HFFc6 (cell line): ENCODE results near the gene SF3B2. TPM values are rescaled to one million over a fixed set of nuclear protein-coding genes. Genes with fewer than 3 reads are reported as not detected.
A peak's percentile ranks its signal among the peaks of the same experiment; 100 is the strongest.

Experiments used
- DNase-seq: peaks from one replicate; pipeline ENCODE4 v3.0.0-alpha.2; 2018
- H3K27ac Mint-ChIP-seq: 2 replicates; pipeline ENCODE4 v1.8.0; 2020; ENCODE audit warnings: mild to moderate bottlenecking, mixed read lengths
- H3K27me3 Mint-ChIP-seq: 2 replicates; pipeline ENCODE4 v1.8.0; 2021; ENCODE audit warnings: mild to moderate bottlenecking, moderate library complexity, mixed read lengths; ENCODE audit not compliant: insufficient read depth
- H3K36me3 Mint-ChIP-seq: 2 replicates; pipeline ENCODE4 v1.8.0; 2021; ENCODE audit warnings: low read depth, mixed read lengths
- H3K4me1 Mint-ChIP-seq: 2 replicates; pipeline ENCODE4 v1.8.0; 2020; ENCODE audit warnings: low read depth, mixed read lengths
- H3K4me3 Mint-ChIP-seq: 2 replicates; pipeline ENCODE4 v1.8.0; 2020; ENCODE audit warnings: mild to moderate bottlenecking, moderate library complexity, mixed read lengths
- H3K9me3 Mint-ChIP-seq: 2 replicates; pipeline ENCODE4 v1.8.0; 2020; ENCODE audit warnings: mild to moderate bottlenecking, mixed read lengths
- total RNA-seq, 6 experiments: library from RNA; stranded (reverse); fragmentation: NEBNext Ultra II Directional; extraction: Animal tissue kit (Norgen Biotek cat#: 25700); gene quantifications; 2 replicates in 1 of 6; 3 replicates in 5 of 6; pipeline ENCODE4 v1.2.3, GENCODE V29; 2021
- TF ChIP-seq, protein P1 (sequence below): fragments of 200-600 bp; sonication (generic); IDR thresholded peaks from 2 replicates; pipeline ENCODE4 v1.5.0; 2021; ENCODE audit warnings: antibody characterized with exemption, mild to moderate bottlenecking

Gene SF3B2
- total RNA-seq, 6 experiments from 2014 or later: 199 to 240 (median 222) TPM

DNA sequence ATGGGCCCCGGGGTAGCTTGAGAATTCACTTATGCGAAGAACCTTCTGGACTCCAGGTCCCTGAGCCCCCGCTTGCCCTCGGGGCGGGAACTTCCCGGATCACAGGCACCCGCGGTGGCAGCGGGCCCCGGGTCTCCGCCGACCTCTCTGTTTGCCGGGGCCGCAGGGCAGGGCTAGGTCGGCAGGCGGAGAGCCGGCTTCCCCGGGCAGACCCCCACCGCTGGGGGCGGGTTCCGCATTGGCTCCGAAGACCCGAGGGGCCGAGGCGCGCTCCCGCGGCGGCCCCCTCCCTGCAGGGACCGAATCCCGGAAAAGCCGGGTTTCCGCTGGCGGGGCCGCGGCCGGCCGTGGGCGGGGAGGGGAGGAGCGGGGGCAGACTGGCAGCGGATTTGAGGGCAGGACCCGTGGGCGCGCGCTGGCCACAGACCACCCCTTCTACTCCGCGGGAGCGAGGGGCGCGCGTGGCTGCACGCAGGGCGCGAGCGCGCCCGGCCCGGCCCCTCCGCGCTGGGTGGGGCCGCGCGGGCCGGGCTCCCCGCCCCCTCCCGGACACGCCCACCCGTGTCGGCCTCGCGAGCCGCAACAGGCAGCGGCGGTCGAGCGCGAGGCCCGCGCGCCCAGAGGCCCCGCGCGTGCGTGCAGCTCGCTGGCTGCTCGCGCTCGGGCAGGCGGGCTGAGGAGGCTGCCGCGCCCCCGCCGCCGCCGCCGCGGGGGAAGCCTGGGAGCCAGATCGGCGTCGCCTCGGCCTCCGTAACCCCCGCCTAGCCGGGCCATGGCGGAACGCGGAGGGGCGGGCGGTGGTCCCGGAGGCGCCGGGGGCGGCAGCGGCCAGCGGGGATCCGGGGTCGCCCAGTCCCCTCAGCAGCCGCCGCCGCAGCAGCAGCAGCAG is 17.8 kb downstream of the SF3B2 start, which contains the start of gene PACS1:
Gene PACS1, plus strand, starts transcription at position 558 of the 889 bp plus-strand sequence. Its CDS starts 215 bp downstream, at position 773.
- Mint-ChIP-seq H3K9me3 (no peaks in the 10 kb centered on the region), H3K27ac (peak within 1 kb of the TSS; percentile 90), H3K36me3 (peaks cover 56% of the 10 kb centered on the region), H3K4me1 (peaks cover 41% of the 10 kb centered on the region), H3K27me3 (no peaks in the 10 kb centered on the region; the same call in none of the 2 replicates), H3K4me3 (peak within 1 kb of the TSS; percentile 97)
- peak; percentile 71 for DNase-seq
- TF ChIP-seq, protein P1, sequence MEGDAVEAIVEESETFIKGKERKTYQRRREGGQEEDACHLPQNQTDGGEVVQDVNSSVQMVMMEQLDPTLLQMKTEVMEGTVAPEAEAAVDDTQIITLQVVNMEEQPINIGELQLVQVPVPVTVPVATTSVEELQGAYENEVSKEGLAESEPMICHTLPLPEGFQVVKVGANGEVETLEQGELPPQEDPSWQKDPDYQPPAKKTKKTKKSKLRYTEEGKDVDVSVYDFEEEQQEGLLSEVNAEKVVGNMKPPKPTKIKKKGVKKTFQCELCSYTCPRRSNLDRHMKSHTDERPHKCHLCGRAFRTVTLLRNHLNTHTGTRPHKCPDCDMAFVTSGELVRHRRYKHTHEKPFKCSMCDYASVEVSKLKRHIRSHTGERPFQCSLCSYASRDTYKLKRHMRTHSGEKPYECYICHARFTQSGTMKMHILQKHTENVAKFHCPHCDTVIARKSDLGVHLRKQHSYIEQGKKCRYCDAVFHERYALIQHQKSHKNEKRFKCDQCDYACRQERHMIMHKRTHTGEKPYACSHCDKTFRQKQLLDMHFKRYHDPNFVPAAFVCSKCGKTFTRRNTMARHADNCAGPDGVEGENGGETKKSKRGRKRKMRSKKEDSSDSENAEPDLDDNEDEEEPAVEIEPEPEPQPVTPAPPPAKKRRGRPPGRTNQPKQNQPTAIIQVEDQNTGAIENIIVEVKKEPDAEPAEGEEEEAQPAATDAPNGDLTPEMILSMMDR: 0 out of 2 replicates have a peak, but pooled peaks have one; percentile 17

DNA sequence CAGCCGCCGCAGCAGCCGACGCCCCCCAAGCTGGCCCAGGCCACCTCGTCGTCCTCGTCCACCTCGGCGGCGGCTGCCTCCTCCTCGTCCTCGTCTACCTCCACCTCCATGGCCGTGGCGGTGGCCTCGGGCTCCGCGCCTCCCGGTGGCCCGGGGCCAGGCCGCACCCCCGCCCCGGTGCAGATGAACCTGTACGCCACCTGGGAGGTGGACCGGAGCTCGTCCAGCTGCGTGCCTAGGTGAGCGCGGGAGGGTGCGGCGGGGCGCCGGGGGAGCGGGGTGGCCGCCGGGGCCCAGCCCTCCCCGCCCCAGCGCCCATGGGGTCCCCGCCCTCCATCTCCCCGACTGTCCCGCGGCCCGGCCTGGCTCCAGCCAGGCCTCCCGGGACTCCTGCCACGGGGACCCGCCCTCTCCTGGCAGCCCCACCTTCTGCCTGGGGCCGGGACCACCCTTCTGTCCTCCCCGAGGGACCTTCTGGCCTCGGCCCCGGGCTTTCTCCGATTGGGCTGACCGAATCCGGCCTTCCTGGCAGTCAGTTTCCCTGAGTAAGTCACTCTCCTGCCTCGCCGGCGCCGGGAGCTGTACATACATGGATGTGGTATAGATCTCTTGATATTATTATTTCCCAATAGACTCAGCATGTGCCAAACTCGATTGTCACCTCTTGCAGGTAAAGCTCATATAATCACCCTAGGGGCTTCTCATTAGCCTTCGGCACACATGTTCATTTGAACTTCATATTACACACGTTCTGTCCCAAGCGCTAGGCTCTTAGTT is 18.6 kb downstream of the SF3B2 start:
- DNase-seq: peak; percentile 19
- TF ChIP-seq, protein P1: no peak
- Mint-ChIP-seq H3K4me1 (peaks cover 41% of the 10 kb centered on the region), H3K4me3 (peak overlapping the region; percentile 97), H3K9me3 (no peaks in the 10 kb centered on the region), H3K36me3 (peaks cover 50% of the 10 kb centered on the region), H3K27ac (peak overlapping the region; percentile 85), H3K27me3 (no peaks in the 10 kb centered on the region; the same call in none of the 2 replicates)

DNA sequence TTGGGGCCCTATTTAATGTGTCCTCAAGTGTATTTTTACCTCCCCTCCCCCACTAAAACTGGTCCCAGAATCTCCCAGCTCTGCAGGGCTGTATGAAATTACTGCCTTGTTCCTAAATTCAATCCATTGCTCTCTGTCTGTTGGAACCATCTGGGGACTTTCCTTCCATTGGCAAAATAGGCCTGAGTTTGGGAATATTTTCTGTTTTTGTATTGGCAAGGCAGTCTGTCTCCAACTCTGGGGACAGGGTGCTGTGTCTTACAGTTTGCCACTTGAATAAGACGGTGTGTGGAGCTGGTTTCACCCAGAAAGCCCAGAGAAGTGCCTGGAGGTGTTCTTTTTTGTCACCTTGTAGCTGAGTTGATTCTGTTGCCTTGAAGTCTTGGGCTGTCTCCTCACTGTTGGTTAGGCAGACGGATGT is 19.2 kb downstream of the SF3B2 start:
- Mint-ChIP-seq H3K27me3 (no peaks in the 10 kb centered on the region; the same call in none of the 2 replicates), H3K9me3 (no peaks in the 10 kb centered on the region), H3K27ac (peak overlapping the region; percentile 85), H3K36me3 (peaks cover 52% of the 10 kb centered on the region), H3K4me3 (peak overlapping the region; percentile 97), H3K4me1 (peaks cover 43% of the 10 kb centered on the region)
- DNase-seq: no peak
- TF ChIP-seq, protein P1: no peak

DNA sequence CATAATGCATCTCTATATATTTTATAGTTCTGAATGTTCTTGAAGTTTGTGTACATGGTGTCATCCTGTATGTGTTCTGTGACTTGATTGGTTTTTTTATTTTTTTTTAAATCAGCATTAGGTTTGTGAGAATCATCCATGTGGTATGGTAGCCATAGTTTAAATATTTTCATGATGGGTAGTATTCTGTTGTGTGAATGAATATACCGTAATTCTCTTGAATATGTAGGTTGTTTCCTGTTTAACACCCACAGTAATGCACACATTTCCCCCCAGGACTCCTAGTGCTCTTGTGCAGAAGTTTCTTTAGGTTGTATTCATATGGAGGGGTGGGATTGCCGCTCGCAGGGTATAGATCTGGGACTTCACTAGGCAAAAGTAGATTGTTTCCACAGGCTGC is 19.9 kb downstream of the SF3B2 start:
- Mint-ChIP-seq H3K4me1 (peaks cover 50% of the 10 kb centered on the region), H3K27me3 (no peaks in the 10 kb centered on the region; the same call in none of the 2 replicates), H3K9me3 (no peaks in the 10 kb centered on the region), H3K36me3 (peaks cover 57% of the 10 kb centered on the region), H3K4me3 (peak overlapping the region; percentile 97), H3K27ac (peak overlapping the region; percentile 85)
- TF ChIP-seq, protein P1: no peak
- DNase-seq: no peak

DNA sequence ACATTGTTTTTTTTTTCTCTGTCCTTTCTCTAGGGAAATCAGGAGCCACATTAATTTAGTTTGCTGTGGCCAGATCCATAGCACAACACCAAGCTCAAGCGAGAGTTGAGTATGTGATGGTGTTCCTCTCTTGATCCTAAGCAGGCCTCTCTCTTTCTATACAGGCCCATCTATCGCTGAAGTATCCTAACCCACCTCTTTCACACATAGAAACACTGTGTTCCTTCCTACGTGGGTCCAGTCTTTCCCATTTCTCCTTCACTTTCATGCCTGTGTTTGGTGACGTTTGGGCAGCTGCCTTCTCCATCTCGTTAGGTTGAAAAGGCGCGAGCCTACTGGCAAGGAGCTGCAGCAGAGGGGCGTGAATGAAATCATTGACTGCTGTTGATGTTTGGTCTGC is 20.4 kb downstream of the SF3B2 start:
- no peaks in the 10 kb centered on the region; the same call in none of the 2 replicates for H3K27me3 Mint-ChIP-seq
- peak overlapping the region; percentile 85 for H3K27ac Mint-ChIP-seq
- peak overlapping the region; percentile 97 for H3K4me3 Mint-ChIP-seq
- H3K4me1 Mint-ChIP-seq: peaks cover 54% of the 10 kb centered on the region
- TF ChIP-seq, protein P1: no peak
- no peak for DNase-seq
- no peaks in the 10 kb centered on the region for H3K9me3 Mint-ChIP-seq
- H3K36me3 Mint-ChIP-seq: peaks cover 53% of the 10 kb centered on the region
